Pancreas (tissue), 10 donors: ENCODE measurements around the gene ITSN1. TPM values are rescaled to one million over a fixed set of nuclear protein-coding genes. Genes with fewer than 3 reads are reported as not detected.
A peak's percentile ranks its signal among the peaks of the same experiment; 100 is the strongest.

Experiments used
- ATAC-seq, 4 donors: fragments of 200-7000 bp; cut with Tn5 transposase; one replicate each; pipeline versions ENCODE4 v1.8.0 to v1.9.1; 2020; ENCODE audit warnings: mild to moderate bottlenecking in 4 of 4, moderate library complexity in 4 of 4
- DNase-seq, 6 donors: peaks; one replicate each; pipeline ENCODE4 v3.0.0-alpha.2; 2020
- FAIRE-seq: peaks from 2 replicates; lab custom pipeline; 2012; peaks lifted over from hg19 to GRCh38; lab: Jason Lieb, UNC
- H3K27ac ChIP-seq, 4 donors: fragments of 200-600 bp; sonication (generic); 1 replicate in 3 of 4; 2 replicates in 1 of 4; pipeline versions ENCODE4 v1.5.0 to v1.8.0; 2020
- H3K27me3 ChIP-seq, 4 donors: fragments of 200-600 bp; one replicate each; pipeline ENCODE4 v1.8.0; 2021
- H3K36me3 ChIP-seq, 3 donors: fragments of 200-600 bp; sonication (generic) in 1 of 3; one replicate each; pipeline versions ENCODE4 v1.5.0 to v1.8.0; 2020 to 2021
- H3K4me1 ChIP-seq, 3 donors: fragments of 200-600 bp; one replicate each; pipeline ENCODE4 v1.8.0; 2021
- H3K4me3 ChIP-seq, 4 donors: fragments of 200-600 bp; sonication (generic) in 2 of 4; one replicate each; pipeline versions ENCODE4 v1.5.0 to v1.8.0; 2020 to 2021
- H3K9me3 ChIP-seq, 4 donors: fragments of 200-600 bp; one replicate each; pipeline ENCODE4 v1.8.0; 2021
- CTCF ChIP-seq, 4 donors: fragments of 200-600 bp; sonication (generic) in 3 of 4; IDR thresholded peaks; one replicate each; pipeline versions ENCODE4 v1.5.0 to v1.8.0; 2021; ENCODE audit warnings: antibody characterized with exemption in 4 of 4
- WGBS, 2 donors: extraction: QIAGEN DNeasy Blood & Tissue Kit; methylation state at CpG; one replicate each; pipeline ENCODE4 v1.1.7; 2013; 5-methylcytosine and 5-hydroxymethylcytosine counted together
- intact Hi-C, 3 donors: fragments of 100-400 bp; cut with DNase I; formaldehyde crosslinking; loops; one replicate each; pipeline versions ENCODE4 v1.11.1 to v1.14.2; 2022
- polyA plus RNA-seq, 2 donors: library from polyadenylated mRNA; stranded (reverse); fragments of 200-250 nt; gene quantifications; one replicate each; pipeline ENCODE4 v1.2.3, GENCODE V29; 2013
- total RNA-seq, 6 donors: library from RNA; stranded (reverse); fragmentation: NEBNext Ultra II Directional in 4 of 6; extraction: Animal tissue kit (Norgen Biotek cat#: 25700) in 4 of 6; gene quantifications; one replicate each; pipeline versions ENCODE4 v1.2.1 to v1.2.4, GENCODE V29; 2021 to 2023
- donor health status: healthy with polysubstance abuse.
- donor health status: DM: no; HTN: no; CAD: no; lungs with moderate emphysema.
- donor health status: DM: no; HTN: no; CAD: no.
- donor health status: control.
- donor health status: control.
- donor health status: Bipolar disorder and iron deficiency.
- donor health status: DM: yes; HTN: yes; CAD: no.
- donor health status: DM: no; HTN: no; CAD: no.
- donor health status: DM: no; HTN: no; CAD: no.
- donor health status: DM: yes; HTN: yes; CAD: no.

The ITSN1 gene
- total and polyA plus RNA-seq, 8 donors = 3.5 to 19.4 (median 6.0) TPM

GRCh38 chr21:33886321-33886720 is 244.0 kb downstream of the ITSN1 start:
- no peak for TF ChIP-seq CTCF (IDR thresholded peaks at IDR 0.05)
- DNase-seq (no peak), ATAC-seq (no peak), FAIRE-seq (no peak)
- H3K9me3 ChIP-seq = no peaks in the 10 kb centered on the region
- H3K4me3 ChIP-seq = no peak overlapping the region
- H3K36me3 ChIP-seq = no peaks in the 10 kb centered on the region
- no peak overlapping the region for H3K27ac ChIP-seq
- intact Hi-C loops = no loop called here
- H3K4me1 ChIP-seq = no peaks in the 10 kb centered on the region
- no peaks in the 10 kb centered on the region for H3K27me3 ChIP-seq
- 56 to 59% methylated on average over 11 of the region's 11 CpGs for WGBS, 2 donors

GRCh38 chr21:33890187-33890586 is 247.9 kb downstream of the ITSN1 start:
- no peak for DNase-seq
- WGBS, 2 donors = 78 to 85% methylated on average over 5 of the region's 5 CpGs
- Histone ChIP-seq H3K27me3 (no peaks in the 10 kb centered on the region), H3K4me1 (peaks cover 0 to 6% (median 0%) of the 10 kb centered on the region in 3 donors), H3K27ac (no peak overlapping the region), H3K9me3 (no peaks in the 10 kb centered on the region), H3K36me3 (no peaks in the 10 kb centered on the region), H3K4me3 (no peak overlapping the region)
- no peak for TF ChIP-seq CTCF (IDR thresholded peaks at IDR 0.05)
- FAIRE-seq = no peak
- intact Hi-C loops = no loop called here
- ATAC-seq = no peak

- no peaks in the 10 kb centered on the region for H3K36me3 ChIP-seq
- no peak overlapping the region for H3K27ac ChIP-seq
- FAIRE-seq (no peak), DNase-seq (no peak), ATAC-seq (no peak)
- TF ChIP-seq CTCF (IDR thresholded peaks at IDR 0.05) = no peak
- peaks cover 0 to 6% (median 0%) of the 10 kb centered on the region in 3 donors for H3K4me1 ChIP-seq
- 69 to 78% methylated on average over 8 of the region's 8 CpGs for WGBS, 2 donors
- H3K9me3 ChIP-seq = no peaks in the 10 kb centered on the region
- no peaks in the 10 kb centered on the region for H3K27me3 ChIP-seq
- no peak overlapping the region for H3K4me3 ChIP-seq
- intact Hi-C loops = no loop called here
Measured at GRCh38 chr21:33892853-33893252, 250.6 kb downstream of the ITSN1 start.

- 81 to 82% methylated on average over 4 of the region's 4 CpGs for WGBS, 2 donors
- TF ChIP-seq CTCF (IDR thresholded peaks at IDR 0.05) = no peak
- no peak for FAIRE-seq
Measured at GRCh38 chr21:33893917-33894316, 251.6 kb downstream of the ITSN1 start.

GRCh38 chr21:33894736-33895288 is 252.5 kb downstream of the ITSN1 start:
- ATAC-seq (peak; percentile 70 to 96 (median 94)), FAIRE-seq (no peak), DNase-seq (peak; percentile 39 to 72 (median 58))
- intact Hi-C loops = no loop called here
- Histone ChIP-seq H3K4me1 (peaks cover 0 to 6% (median 0%) of the 10 kb centered on the region in 3 donors), H3K36me3 (no peaks in the 10 kb centered on the region), H3K27me3 (no peaks in the 10 kb centered on the region), H3K9me3 (no peaks in the 10 kb centered on the region), H3K4me3 (peak overlapping the region in 1 of 4 donors; percentile 6), H3K27ac (no peak overlapping the region)
- WGBS, 2 donors = 2 to 3% methylated on average over 20 of the region's 20 CpGs
- TF ChIP-seq CTCF (IDR thresholded peaks at IDR 0.05) = peak in 3 of 4 donors; percentile 28 to 48 (median 30)

More at GRCh38 chr21:33893917-33894316, 251.6 kb downstream of the ITSN1 start:
- ATAC-seq = no peak
- Histone ChIP-seq H3K36me3 (no peaks in the 10 kb centered on the region), H3K4me3 (no peak overlapping the region), H3K4me1 (peaks cover 0 to 6% (median 0%) of the 10 kb centered on the region in 3 donors), H3K27me3 (no peaks in the 10 kb centered on the region), H3K27ac (no peak overlapping the region), H3K9me3 (no peaks in the 10 kb centered on the region)
- DNase-seq = no peak
- intact Hi-C loops = no loop called here
